Choroid plexus epithelial cell (primary cell): ENCODE measurements around the gene RASGRP3.

Experiments
- DNase-seq: peaks from one replicate; pipeline ENCODE4 v3.0.0-alpha.2; 2010; ENCODE audit warnings: low read depth
- H3K4me3 ChIP-seq: 2 replicates; pipeline ENCODE4 v1.5.1; 2011; ENCODE audit warnings: low read depth, mild to moderate bottlenecking, control low read depth, low read length, moderate library complexity
- TF ChIP-seq, protein P1 (sequence below): conservative IDR thresholded peaks from 2 replicates; pipeline ENCODE4 v1.5.1; 2011; ENCODE audit warnings: low read depth, mild to moderate bottlenecking, control low read depth, inconsistent platforms, low read length, moderate library complexity

RASGRP3 gene

GRCh38 chr2:33510586-33510968 is 34.1 kb downstream of the RASGRP3 start:
- DNase-seq, result no peak
- H3K4me3 ChIP-seq, result no peak overlapping the region
- TF ChIP-seq, protein P1, sequence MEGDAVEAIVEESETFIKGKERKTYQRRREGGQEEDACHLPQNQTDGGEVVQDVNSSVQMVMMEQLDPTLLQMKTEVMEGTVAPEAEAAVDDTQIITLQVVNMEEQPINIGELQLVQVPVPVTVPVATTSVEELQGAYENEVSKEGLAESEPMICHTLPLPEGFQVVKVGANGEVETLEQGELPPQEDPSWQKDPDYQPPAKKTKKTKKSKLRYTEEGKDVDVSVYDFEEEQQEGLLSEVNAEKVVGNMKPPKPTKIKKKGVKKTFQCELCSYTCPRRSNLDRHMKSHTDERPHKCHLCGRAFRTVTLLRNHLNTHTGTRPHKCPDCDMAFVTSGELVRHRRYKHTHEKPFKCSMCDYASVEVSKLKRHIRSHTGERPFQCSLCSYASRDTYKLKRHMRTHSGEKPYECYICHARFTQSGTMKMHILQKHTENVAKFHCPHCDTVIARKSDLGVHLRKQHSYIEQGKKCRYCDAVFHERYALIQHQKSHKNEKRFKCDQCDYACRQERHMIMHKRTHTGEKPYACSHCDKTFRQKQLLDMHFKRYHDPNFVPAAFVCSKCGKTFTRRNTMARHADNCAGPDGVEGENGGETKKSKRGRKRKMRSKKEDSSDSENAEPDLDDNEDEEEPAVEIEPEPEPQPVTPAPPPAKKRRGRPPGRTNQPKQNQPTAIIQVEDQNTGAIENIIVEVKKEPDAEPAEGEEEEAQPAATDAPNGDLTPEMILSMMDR, result no peak

DNA sequence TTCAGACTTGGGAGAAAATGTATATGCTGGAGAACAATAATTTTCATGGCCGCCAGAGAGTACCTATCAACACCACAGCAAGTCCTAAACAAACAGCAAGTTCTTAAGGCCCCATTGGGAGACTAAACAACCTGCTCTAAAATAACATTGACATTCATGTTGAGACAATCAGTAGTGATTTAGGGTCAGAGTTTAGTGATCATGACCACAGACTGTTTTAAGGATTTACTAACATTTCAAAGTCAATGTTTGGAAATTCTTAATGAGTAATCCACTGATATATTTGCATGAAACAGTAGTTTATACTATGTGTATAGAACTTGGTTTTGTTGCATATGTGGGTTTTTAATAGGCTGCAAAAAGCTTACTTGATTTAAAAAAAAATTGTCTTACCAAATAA is 34.7 kb downstream of the RASGRP3 start:
- no peak overlapping the region for H3K4me3 ChIP-seq
- TF ChIP-seq, protein P1, result no peak
- no peak for DNase-seq

DNA sequence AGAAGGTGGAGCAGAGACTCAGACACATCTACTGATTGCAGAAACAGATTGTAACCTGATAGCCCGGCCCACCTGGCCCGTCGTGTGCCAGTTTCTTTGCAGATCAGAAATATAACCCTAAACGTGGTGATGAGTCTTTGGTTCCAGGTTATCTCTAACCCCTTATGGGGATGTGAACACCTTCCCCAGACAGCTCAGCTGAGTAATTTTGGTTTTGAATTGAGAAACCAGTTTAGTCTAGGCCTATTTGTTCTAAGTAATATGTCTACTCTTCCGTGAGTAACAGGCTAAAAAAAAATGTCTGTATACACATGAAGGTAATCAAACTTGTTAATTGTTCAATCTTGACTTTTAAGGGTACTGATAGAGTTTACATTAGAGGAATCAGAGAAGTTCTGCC is 35.7 kb downstream of the RASGRP3 start:
- no peak for DNase-seq
- TF ChIP-seq, protein P1, result no peak
- no peak overlapping the region for H3K4me3 ChIP-seq

DNA sequence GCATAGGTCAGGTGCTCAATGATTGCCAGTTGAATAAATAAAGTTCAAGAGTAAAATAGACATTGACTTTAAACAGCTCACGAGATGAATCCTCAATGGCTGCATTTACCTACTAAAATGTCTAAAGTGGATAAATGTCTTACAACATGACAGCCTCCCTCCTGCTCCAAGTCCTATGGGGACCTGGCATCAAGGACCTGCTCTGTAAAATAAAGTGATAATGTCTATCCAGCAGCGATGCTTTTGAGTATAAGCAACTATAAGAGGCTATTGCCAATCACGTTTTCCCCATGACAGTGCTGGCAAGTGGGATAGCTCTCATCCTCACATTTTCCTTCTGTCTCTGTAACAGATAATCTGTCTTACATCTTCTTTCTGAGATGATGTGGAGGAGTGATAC is 37.0 kb downstream of the RASGRP3 start:
- DNase-seq, result no peak
- TF ChIP-seq, protein P1, result no peak
- H3K4me3 ChIP-seq, result no peak overlapping the region

DNA sequence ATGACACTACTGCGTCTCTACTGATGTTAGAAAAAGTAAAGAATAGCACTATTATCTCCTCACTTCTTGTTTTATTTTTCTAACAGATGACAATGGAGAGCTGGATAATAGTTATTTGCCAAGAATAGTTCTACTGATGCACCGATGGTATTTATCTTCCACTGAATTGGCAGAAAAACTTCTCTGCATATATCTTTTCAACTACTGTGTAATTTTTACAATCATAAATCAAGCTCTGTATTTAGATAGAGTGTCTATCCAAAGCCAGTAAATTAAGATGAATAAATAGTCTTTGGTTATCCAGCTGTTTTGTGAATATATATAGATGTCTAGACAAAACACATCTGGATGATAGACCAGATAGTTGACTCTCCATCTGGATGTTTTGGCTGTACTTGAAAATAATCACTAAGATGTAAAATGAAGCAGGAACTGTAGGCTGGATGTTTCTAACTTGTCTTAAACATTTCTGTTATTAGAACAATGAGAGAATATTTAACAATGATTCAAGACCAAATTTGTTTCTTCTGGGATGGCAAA is 40.1 kb downstream of the RASGRP3 start:
- TF ChIP-seq, protein P1, result no peak
- no peak for DNase-seq
- no peak overlapping the region for H3K4me3 ChIP-seq

- DNase-seq, result no peak
- H3K4me3 ChIP-seq, result no peak overlapping the region
- TF ChIP-seq, protein P1, result no peak
These were observed 41.8 kb downstream of the RASGRP3 start for GRCh38 chr2:33518200-33518599.

GRCh38 chr2:33518929-33519328 is 42.5 kb downstream of the RASGRP3 start:
- no peak overlapping the region for H3K4me3 ChIP-seq
- DNase-seq, result peak; percentile 44
- TF ChIP-seq, protein P1, result no peak
